Fibroblast of skin of right biceps (primary cell): Measurements from ENCODE around the gene NISCH.

ENCODE experiments used
- DNase-seq: peaks from one replicate; pipeline ENCODE4 v3.0.0-alpha.2; 2013

The NISCH gene

GRCh38 chr3:52529376-52530333 lies 74.3 kb downstream of the NISCH start:
- DNase-seq: no peak

- no peak for DNase-seq
These were observed 75.8 kb downstream of the NISCH start for GRCh38 chr3:52530918-52531826.

- no peak for DNase-seq
These were observed 76.6 kb downstream of the NISCH start for GRCh38 chr3:52531860-52532516.

- DNase-seq: peak; percentile 63
These were observed 77.1 kb downstream of the NISCH start for GRCh38 chr3:52532517-52532837.

GRCh38 chr3:52532838-52533622 lies 77.6 kb downstream of the NISCH start:
- peak; percentile 12 for DNase-seq

GRCh38 chr3:52533623-52534280 lies 78.3 kb downstream of the NISCH start, which contains the start of gene NT5DC2:
Gene NT5DC2, minus strand, starts transcription at chr3:52533857. Its CDS starts 120 bp downstream, at chr3:52533737.
- peak; percentile 87 for DNase-seq

GRCh38 chr3:52534281-52535183 lies 79.1 kb downstream of the NISCH start:
- peak; percentile 62 for DNase-seq

- no peak for DNase-seq
These were observed 80.2 kb downstream of the NISCH start for GRCh38 chr3:52535411-52536111.

- no peak for DNase-seq
These were observed 80.6 kb downstream of the NISCH start for GRCh38 chr3:52536112-52536368.

- peak; percentile 99 for DNase-seq
These were observed 81.2 kb downstream of the NISCH start, which contains the start of gene UQCC5 for GRCh38 chr3:52536369-52537164. Gene UQCC5, plus strand, starts transcription at chr3:52536605. Its CDS starts 151 bp downstream, at chr3:52536756.

- no peak for DNase-seq
These were observed 81.8 kb downstream of the NISCH start for GRCh38 chr3:52537165-52537620.

- no peak for DNase-seq
These were observed 82.5 kb downstream of the NISCH start for GRCh38 chr3:52537726-52538421.

- no peak for DNase-seq
These were observed 83.7 kb downstream of the NISCH start for GRCh38 chr3:52539010-52539653.

- no peak for DNase-seq
These were observed 85.6 kb downstream of the NISCH start for GRCh38 chr3:52541050-52541449.
